SK-N-SH (cell line): ENCODE results near the gene ACVR1B. TPM values are rescaled to one million over a fixed set of nuclear protein-coding genes. Genes with fewer than 3 reads are reported as not detected.
A peak's percentile ranks its signal among the peaks of the same experiment; 100 is the strongest.

ENCODE experiments used
- CTCF ChIA-PET: fragments of 300-600, 350-600 bp; formaldehyde crosslinking; extraction: SDS; loops from one replicate; lab custom pipeline; 2021; lab: Yijun Ruan, JAX
- POLR2A ChIA-PET: fragments of 350-600 bp; sonication (Branson Sonifier 250); formaldehyde crosslinking; extraction: SDS; loops from one replicate; lab custom pipeline; 2020; ENCODE audit warnings: antibody characterized with exemption, inconsistent platforms; lab: Yijun Ruan, JAX
- DNase-seq: peaks from one replicate; pipeline ENCODE4 v3.0.0; 2012
- H2AFZ ChIP-seq: fragments of 200-600 bp; sonication (generic); 2 replicates; pipeline ENCODE4 v1.8.1; 2016; ENCODE audit warnings: antibody characterized with exemption, mild to moderate bottlenecking, low read depth
- H3F3A ChIP-seq: fragments of 200-600 bp; sonication (generic); replicated peaks from 2 replicates; pipeline ENCODE3; 2016; ENCODE audit warnings: antibody characterized with exemption, mild to moderate bottlenecking; ENCODE audit not compliant: insufficient read depth
- H3K27ac ChIP-seq, 2 experiments: fragments of 200-500 bp in 1 of 2; fragments of 200-600 bp in 1 of 2; sonication (Bioruptor generic) in 1 of 2; sonication (generic), shearing (Covaris generic) in 1 of 2; 2 replicates each; pipeline versions ENCODE4 v1.5.1 to v1.6.1; 2014 to 2016; ENCODE audit warnings: low read depth in 2 of 2, inconsistent platforms in 1 of 2, low read length in 1 of 2, mild to moderate bottlenecking in 1 of 2, mixed read lengths in 1 of 2
- H3K27me3 ChIP-seq: fragments of 200-600 bp; sonication (generic), shearing (Covaris generic); 2 replicates; pipeline ENCODE4 v1.6.1; 2016; ENCODE audit warnings: mixed run types; ENCODE audit not compliant: insufficient read depth
- H3K36me3 ChIP-seq, 2 experiments: fragments of 200-500 bp in 1 of 2; fragments of 200-600 bp in 1 of 2; sonication (Bioruptor generic) in 1 of 2; sonication (generic) in 1 of 2; replicated peaks in 1 of 2; 2 replicates each; pipeline versions ENCODE3 to v1.5.1; 2014 to 2016; ENCODE audit warnings: low read length in 1 of 2, mild to moderate bottlenecking in 1 of 2; ENCODE audit not compliant: insufficient read depth in 2 of 2, control insufficient read depth in 1 of 2
- H3K4me1 ChIP-seq, 2 experiments: fragments of 200-500 bp in 1 of 2; fragments of 200-600 bp in 1 of 2; sonication (Bioruptor generic) in 1 of 2; sonication (generic), shearing (Covaris generic) in 1 of 2; 2 replicates each; pipeline versions ENCODE4 v1.5.1 to v1.6.1; 2014 to 2016; ENCODE audit warnings: low read depth in 1 of 2, low read length in 1 of 2, mixed run types in 1 of 2; ENCODE audit not compliant: insufficient read depth in 2 of 2, control insufficient read depth in 1 of 2
- H3K4me2 ChIP-seq: fragments of 200-600 bp; sonication (generic), shearing (Covaris generic); 2 replicates; pipeline ENCODE4 v1.6.1; 2017; ENCODE audit warnings: mixed run types
- H3K4me3 ChIP-seq, 2 experiments: fragments of 200-500 bp in 1 of 2; fragments of 200-600 bp in 1 of 2; sonication (Bioruptor generic) in 1 of 2; sonication (generic), shearing (Covaris generic) in 1 of 2; 2 replicates each; pipeline versions ENCODE4 v1.5.1 to v1.8.1; 2014 to 2016; ENCODE audit warnings: low read depth in 2 of 2, inconsistent platforms in 1 of 2, low read length in 1 of 2, mild to moderate bottlenecking in 1 of 2, mixed read lengths in 1 of 2, moderate library complexity in 1 of 2
- H3K79me2 ChIP-seq: fragments of 200-600 bp; sonication (generic); 2 replicates; pipeline ENCODE4 v1.8.1; 2017; ENCODE audit warnings: mild to moderate bottlenecking; ENCODE audit not compliant: insufficient read depth
- H3K9ac ChIP-seq: fragments of 200-600 bp; sonication (generic); 2 replicates; pipeline ENCODE4 v1.6.1; 2017; ENCODE audit warnings: mixed run types
- H3K9me2 ChIP-seq: fragments of 200-600 bp; sonication (generic); 2 replicates; pipeline ENCODE4 v1.6.1; 2017; ENCODE audit warnings: mixed run types
- H3K9me3 ChIP-seq: fragments of 200-600 bp; sonication (generic); 2 replicates; pipeline ENCODE4 v1.6.1; 2017; ENCODE audit warnings: mixed run types, mild to moderate bottlenecking, moderate library complexity
- H4K20me1 ChIP-seq: fragments of 200-600 bp; sonication (generic); 2 replicates; pipeline ENCODE4 v1.6.1; 2017; ENCODE audit warnings: mild to moderate bottlenecking, mixed run types; ENCODE audit not compliant: insufficient read depth
- CHD2 ChIP-seq: fragments of 150-350 bp; IDR thresholded peaks from 2 replicates; pipeline ENCODE4 v1.6.1; 2018; ENCODE audit warnings: low read length; ENCODE audit not compliant: partially characterized antibody
- CTCF ChIP-seq: fragments of 200-600 bp; sonication (generic); IDR thresholded peaks from 2 replicates; pipeline ENCODE4 v1.6.1; 2017; ENCODE audit warnings: antibody characterized with exemption, mild to moderate bottlenecking, moderate library complexity
- EP300 ChIP-seq, 2 experiments: IDR thresholded peaks; 2 replicates each; pipeline versions ENCODE4 v1.4.0 to v1.6.1; 2012; ENCODE audit warnings: borderline replicate concordance in 1 of 2, low read depth in 1 of 2, low read length in 1 of 2
- EZH2phosphoT487 ChIP-seq: fragments of 200-600 bp; sonication (generic); IDR thresholded peaks from 2 replicates; pipeline ENCODE4 v1.6.1; 2017; ENCODE audit warnings: low read depth, mixed run types, mild to moderate bottlenecking, antibody characterized with exemption, moderate library complexity, borderline replicate concordance
- FOXJ3 ChIP-seq: sonication (generic); formaldehyde crosslinking; IDR thresholded peaks from 2 replicates; pipeline ENCODE4 v1.5.1; 2020; ENCODE audit warnings: mild to moderate bottlenecking, missing genetic modification reagents
- FOXM1 ChIP-seq: IDR thresholded peaks from 2 replicates; pipeline ENCODE4 v1.4.0; 2012; ENCODE audit warnings: low read depth, mild to moderate bottlenecking
- MAX ChIP-seq: IDR thresholded peaks from 2 replicates; pipeline ENCODE4 v1.4.0; 2012; ENCODE audit warnings: low read depth
- MXI1 ChIP-seq: IDR thresholded peaks from 2 replicates; pipeline ENCODE4 v1.6.1; 2012; ENCODE audit warnings: mild to moderate bottlenecking, low read depth, low read length, improper control_type of control experiment
- NRF1 ChIP-seq: IDR thresholded peaks from 2 replicates; pipeline ENCODE4 v1.6.1; 2012; ENCODE audit warnings: low read depth, mild to moderate bottlenecking, low read length
- POLR2AphosphoS5 ChIP-seq: IDR thresholded peaks from 2 replicates; pipeline ENCODE4 v1.6.1; 2012; ENCODE audit warnings: low read depth, low read length
- RAD21 ChIP-seq: IDR thresholded peaks from 2 replicates; pipeline ENCODE4 v1.6.1; 2012; ENCODE audit warnings: mild to moderate bottlenecking, low read length
- SIN3A ChIP-seq: IDR thresholded peaks from 2 replicates; pipeline ENCODE4 v1.6.1; 2012; ENCODE audit warnings: low read depth, mild to moderate bottlenecking, low read length, moderate library complexity, borderline replicate concordance
- TEAD4 ChIP-seq: IDR thresholded peaks from 2 replicates; pipeline ENCODE4 v1.4.0; 2012; ENCODE audit warnings: mild to moderate bottlenecking, borderline replicate concordance; ENCODE audit not compliant: insufficient read depth
- ZBTB33 ChIP-seq: IDR thresholded peaks from 2 replicates; pipeline ENCODE4 v1.4.0; 2012; ENCODE audit warnings: low read depth, borderline replicate concordance
- WGBS: methylation state at CpG from one replicate; pipeline ENCODE4 v1.1.6; 2017; ENCODE audit warnings: low lambda C conversion rate; 5-methylcytosine and 5-hydroxymethylcytosine counted together
- polyA plus RNA-seq, 3 experiments: library from polyadenylated mRNA; depleted of rRNA; stranded (reverse); fragments of >200 nt; gene quantifications; 2 replicates each; pipeline ENCODE4 v1.2.3, GENCODE V29; 2012

Gene ACVR1B
- polyA plus RNA-seq, 1 of the 3 experiments (the other 2 are of a cell fraction), result 12.1 TPM

GRCh38 chr12:52032446-52032803 is 80.9 kb downstream of the ACVR1B start:
- Histone ChIP-seq H3K4me1 (peaks cover 0 to 27% of the 10 kb centered on the region in 2 experiments; a peak in 2 of 4 replicates), H2AFZ (peak overlapping the region; percentile 66; the same call in 1 of the 2 replicates)
- CTCF ChIA-PET, result interaction anchor here (0.9 to 30.2 kb wide), 7 partner anchors 8 to 89 kb away, joined by 3 to 949 read pairs (median 8); partner anchors contain the start of genes ATG101, NR4A1 and SMIM41

More at GRCh38 chr12:52032446-52032803, 80.9 kb downstream of the ACVR1B start:
- WGBS, result 3% methylated on average over 5 of the region's 5 CpGs
- Histone ChIP-seq H3F3A (peaks cover 13% of the 10 kb centered on the region), H3K9me2 (no peaks in the 10 kb centered on the region), H3K79me2 (peaks cover 2% of the 10 kb centered on the region; the same call in 1 of the 2 replicates), H3K9me3 (no peaks in the 10 kb centered on the region), H4K20me1 (no peaks in the 10 kb centered on the region), H3K36me3 (no peaks in the 10 kb centered on the region), H3K27ac (peak overlapping the region; percentile 82 to 94; a peak in 3 of 4 replicates)
- no peak for DNase-seq
- no peak for TF ChIP-seq FOXJ3 (CRISPR knock-in tag)
- no peak for TF ChIP-seq SIN3A
- no peak for TF ChIP-seq RAD21
- TF ChIP-seq CHD2, result no peak
- TF ChIP-seq NRF1, result no peak
- TF ChIP-seq EZH2phosphoT487, result no peak
- no peak for TF ChIP-seq MXI1
- TF ChIP-seq EP300 (IDR thresholded peaks at IDR 0.05; ENCODE audit: borderline replicate concordance in 1 of 2, low read depth in 1 of 2, low read length in 1 of 2), result peak in 1 of 2 experiments; percentile 21; a peak in 1 of 4 replicates
- no peak for TF ChIP-seq ZBTB33
- no peak for TF ChIP-seq FOXM1
- TF ChIP-seq MAX, result peak; percentile 9; the same call in 1 of the 2 replicates
- TF ChIP-seq TEAD4, result no peak
- no peak for TF ChIP-seq CTCF
- TF ChIP-seq POLR2AphosphoS5, result no peak
- TF ChIP-seq, all 33 proteins: peak for 2
- H3K4me2 ChIP-seq, result peak overlapping the region; percentile 69
- POLR2A ChIA-PET, result interaction anchor here (0.7 to 1.4 kb wide), 9 partner anchors 9 to 1347 kb away, joined by 3 to 10 read pairs (median 3); partner anchors contain the start of genes ATG101 and SP1
- peak overlapping the region; percentile 46 to 53 for H3K4me3 ChIP-seq
- peak overlapping the region; percentile 45; the same call in 1 of the 2 replicates for H3K9ac ChIP-seq
- no peaks in the 10 kb centered on the region for H3K27me3 ChIP-seq
